VCaP (cell line): ENCODE measurements around the gene TMSB10.

ENCODE experiments used
- H3K27ac ChIP-seq: fragments of 450-650 bp; 2 replicates; pipeline ENCODE4 v1.5.1; 2017
- CTCF ChIP-seq: fragments of 450-650 bp; conservative IDR thresholded peaks from 2 replicates; pipeline ENCODE4 v1.5.1; 2017; ENCODE audit warnings: mild to moderate bottlenecking, moderate library complexity

The TMSB10 gene

GRCh38 chr2:84881581-84882413, 23.7 kb upstream of the TMSB10 start:
- TF ChIP-seq CTCF, result peak; percentile 86
- H3K27ac ChIP-seq, result no peak overlapping the region

DNA sequence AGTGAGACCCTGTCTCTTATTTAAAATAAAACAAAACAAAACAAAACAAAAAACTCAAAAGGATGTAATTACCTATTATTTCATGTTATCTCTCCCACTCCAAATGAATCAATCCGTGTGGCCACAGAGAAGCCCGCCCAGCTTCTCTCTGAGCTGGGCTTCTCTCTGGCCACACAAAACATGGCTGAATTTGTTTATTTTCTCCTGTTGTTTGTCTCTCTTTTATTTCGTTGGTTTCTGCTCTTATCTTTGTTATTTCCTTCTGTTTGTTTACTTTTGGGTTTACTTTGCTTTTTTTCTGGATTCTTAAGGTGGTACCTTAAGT, 23.1 kb upstream of the TMSB10 start:
- no peak overlapping the region for H3K27ac ChIP-seq
- peak; percentile 32 for TF ChIP-seq CTCF

DNA sequence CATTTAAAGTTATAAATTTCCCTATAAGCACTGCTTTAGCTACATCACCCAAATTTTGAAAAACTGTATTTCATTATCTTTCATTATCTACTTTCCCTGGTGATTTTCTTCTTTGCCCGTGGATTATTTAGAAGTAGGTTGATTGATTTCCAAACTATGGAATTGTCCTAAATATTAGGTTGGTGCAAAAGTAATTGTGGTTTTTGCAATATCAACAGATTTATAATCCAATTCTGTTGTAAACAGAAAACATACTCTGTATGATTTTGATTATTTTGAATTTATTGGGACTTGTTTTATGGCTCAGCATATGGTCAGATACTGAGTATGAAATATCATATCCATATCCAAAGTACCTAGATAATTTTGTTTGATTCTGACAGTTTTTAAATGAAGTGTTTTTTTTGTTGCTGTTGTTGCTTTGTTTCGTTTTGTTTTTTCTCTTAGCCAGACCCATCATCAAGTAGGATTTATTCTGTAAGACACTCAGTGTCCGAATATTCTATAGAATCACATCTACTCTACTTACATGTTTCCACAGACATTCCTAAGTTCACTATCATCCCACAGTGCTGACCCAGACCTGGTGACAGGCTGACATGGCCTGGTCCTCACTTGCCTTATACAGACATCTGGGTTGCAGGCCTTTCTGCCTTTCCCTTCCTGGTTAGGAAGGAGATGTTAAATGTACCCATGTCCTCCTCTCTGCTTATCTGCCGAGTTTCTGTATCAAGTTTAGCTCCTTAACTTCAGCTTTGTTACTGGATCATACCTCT, 22.5 kb upstream of the TMSB10 start:
- no peak overlapping the region for H3K27ac ChIP-seq
- TF ChIP-seq CTCF, result no peak

DNA sequence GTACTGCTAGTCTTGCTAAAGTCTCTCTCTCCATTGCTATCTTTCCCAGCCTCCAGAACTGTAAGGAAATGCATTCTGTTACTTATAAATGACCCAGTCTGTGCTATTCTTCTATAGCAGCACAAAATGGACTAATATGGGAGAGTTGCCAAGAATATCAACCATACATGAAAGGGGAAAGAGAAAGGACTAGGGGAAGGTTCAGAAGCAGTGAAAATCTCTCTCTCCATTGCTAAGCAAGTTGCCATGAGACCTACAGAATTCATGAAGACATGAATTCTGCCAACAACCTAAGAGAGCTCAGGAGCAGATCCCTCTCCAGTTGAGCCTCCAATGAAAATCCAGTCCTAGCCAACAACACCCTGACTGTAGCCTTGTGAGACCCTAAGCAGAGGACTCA, 21.0 kb upstream of the TMSB10 start:
- H3K27ac ChIP-seq, result no peak overlapping the region
- no peak for TF ChIP-seq CTCF

GRCh38 chr2:84885111-84885510, 20.3 kb upstream of the TMSB10 start:
- H3K27ac ChIP-seq, result no peak overlapping the region
- no peak for TF ChIP-seq CTCF

DNA sequence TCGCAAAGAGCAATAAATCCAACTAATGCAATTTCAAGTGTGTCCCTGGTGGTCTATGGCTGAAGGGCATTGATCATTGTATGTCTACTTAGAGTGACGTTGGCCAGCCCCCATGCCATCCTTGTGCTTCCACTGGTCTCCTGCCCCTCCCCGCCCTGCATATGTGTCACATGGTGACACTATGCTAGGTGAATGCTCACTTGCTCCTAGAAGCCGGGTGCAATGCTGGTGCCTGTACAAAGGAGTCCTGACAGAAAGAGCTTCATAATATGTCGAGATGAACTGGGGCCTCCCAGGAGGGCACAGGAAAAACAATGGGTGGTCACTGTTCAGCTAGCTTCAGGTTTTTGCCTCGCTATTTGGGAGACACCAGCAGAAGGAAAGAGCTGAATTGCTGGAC, 18.7 kb upstream of the TMSB10 start:
- TF ChIP-seq CTCF, result no peak
- H3K27ac ChIP-seq, result no peak overlapping the region

GRCh38 chr2:84888401-84889276, 16.8 kb upstream of the TMSB10 start:
- no peak overlapping the region for H3K27ac ChIP-seq
- TF ChIP-seq CTCF, result no peak
